Measurements from ENCODE around the gene MBNL1. TPM values are rescaled to one million over a fixed set of nuclear protein-coding genes. Genes with fewer than 3 reads are reported as not detected.

The MBNL1 gene
- total RNA-seq, 6 experiments from 2014 or later = 49.9 to 89.6 (median 63.2) TPM

- Histone ChIP-seq H3K4me3 (no peak overlapping the region), H3K36me3 (no peaks in the 10 kb centered on the region), H3K9me3 (no peaks in the 10 kb centered on the region), H3K4me1 (peaks cover 0 to 41% (median 11%) of the 10 kb centered on the region in 4 donors), H3K27ac (peak overlapping the region; percentile 12 to 53 (median 51)), H3K27me3 (no peaks in the 10 kb centered on the region)
- intact Hi-C loops (cut with DNase I) = no loop called here
- ATAC-seq (peak; percentile 40 to 55 (median 46)), DNase-seq (no peak)
- TF ChIP-seq CTCF (IDR thresholded peaks at IDR 0.05) = no peak
- no peak for TF ChIP-seq POLR2A (IDR thresholded peaks at IDR 0.05)
- 24% methylated on average over 4 of the region's 4 CpGs for WGBS (ENCODE audit: insufficient coverage, low coverage, low lambda C conversion rate, missing lambda C conversion rate)
Observed at GRCh38 chr3:152323834-152324233, 55.1 kb downstream of the MBNL1 start.

- Histone ChIP-seq H3K4me1 (peaks cover 0 to 46% (median 11%) of the 10 kb centered on the region in 4 donors), H3K27ac (no peak overlapping the region), H3K4me3 (no peak overlapping the region), H3K9me3 (no peaks in the 10 kb centered on the region), H3K27me3 (no peaks in the 10 kb centered on the region), H3K36me3 (no peaks in the 10 kb centered on the region)
- no peak for DNase-seq
- intact Hi-C loops (cut with DNase I) = no loop called here
- TF ChIP-seq CTCF (IDR thresholded peaks at IDR 0.05) (no peak), POLR2A (IDR thresholded peaks at IDR 0.05) (no peak)
- no peak for ATAC-seq
- WGBS (ENCODE audit: insufficient coverage, low coverage, low lambda C conversion rate, missing lambda C conversion rate) = 73% methylated on average over 2 of the region's 2 CpGs
Observed at GRCh38 chr3:152325136-152325535, 56.4 kb downstream of the MBNL1 start.

GRCh38 chr3:152327203-152327602 is 58.5 kb downstream of the MBNL1 start:
- H3K4me1 ChIP-seq = peaks cover 0 to 52% (median 8%) of the 10 kb centered on the region in 4 donors
- no peak overlapping the region for H3K4me3 ChIP-seq
- peak overlapping the region in 1 of 3 donors; percentile 2 for H3K27ac ChIP-seq
- TF ChIP-seq POLR2A (IDR thresholded peaks at IDR 0.05) (no peak), CTCF (IDR thresholded peaks at IDR 0.05) (no peak)
- WGBS (ENCODE audit: insufficient coverage, low coverage, low lambda C conversion rate, missing lambda C conversion rate) = 86% methylated on average over 2 of the region's 2 CpGs
- ATAC-seq (no peak), DNase-seq (no peak)
- no peaks in the 10 kb centered on the region for H3K36me3 ChIP-seq
- intact Hi-C loops (cut with DNase I) = no loop called here
- H3K9me3 ChIP-seq = no peaks in the 10 kb centered on the region
- no peaks in the 10 kb centered on the region for H3K27me3 ChIP-seq

- WGBS (ENCODE audit: insufficient coverage, low coverage, low lambda C conversion rate, missing lambda C conversion rate) = 0% methylated on average over 3 of the region's 3 CpGs
- peak overlapping the region; percentile 32 to 77 (median 37) for H3K27ac ChIP-seq
- ATAC-seq (peak; percentile 69 to 77 (median 71)), DNase-seq (no peak)
- intact Hi-C loops (cut with DNase I) = no loop called here
- H3K27me3 ChIP-seq = no peaks in the 10 kb centered on the region
- TF ChIP-seq CTCF (IDR thresholded peaks at IDR 0.05) = no peak
- no peak for TF ChIP-seq POLR2A (IDR thresholded peaks at IDR 0.05)
- H3K4me3 ChIP-seq = no peak overlapping the region
- H3K4me1 ChIP-seq = peaks cover 0 to 47% (median 5%) of the 10 kb centered on the region in 4 donors
- H3K9me3 ChIP-seq = no peaks in the 10 kb centered on the region
- H3K36me3 ChIP-seq = no peaks in the 10 kb centered on the region
Observed at GRCh38 chr3:152328841-152329240, 60.1 kb downstream of the MBNL1 start.

- peaks cover 0 to 46% (median 5%) of the 10 kb centered on the region in 4 donors for H3K4me1 ChIP-seq
- intact Hi-C loops (cut with DNase I) = no loop called here
- no peaks in the 10 kb centered on the region for H3K36me3 ChIP-seq
- peak overlapping the region in 2 of 3 donors; percentile 17 to 49 for H3K27ac ChIP-seq
- no peaks in the 10 kb centered on the region for H3K9me3 ChIP-seq
- no peaks in the 10 kb centered on the region for H3K27me3 ChIP-seq
- 50% methylated on average over 2 of the region's 2 CpGs for WGBS (ENCODE audit: insufficient coverage, low coverage, low lambda C conversion rate, missing lambda C conversion rate)
- ATAC-seq (no peak), DNase-seq (no peak)
- no peak overlapping the region for H3K4me3 ChIP-seq
- no peak for TF ChIP-seq POLR2A (IDR thresholded peaks at IDR 0.05)
- TF ChIP-seq CTCF (IDR thresholded peaks at IDR 0.05) = no peak
Observed at GRCh38 chr3:152330559-152330958, 61.8 kb downstream of the MBNL1 start.
